Endothelial cell of umbilical vein (primary cell): ENCODE measurements around the gene LHX1.

Experiments used
- CTCF ChIP-seq, 2 donors: IDR thresholded peaks; 1 replicate in 1 of 2; 2 replicates in 1 of 2; pipeline ENCODE4 v1.5.1; 2011; ENCODE audit warnings: low read length in 2 of 2, mild to moderate bottlenecking in 2 of 2, moderate library complexity in 2 of 2, control low read depth in 1 of 2, inconsistent platforms in 1 of 2, low read depth in 1 of 2; ENCODE audit not compliant: insufficient read depth in 1 of 2; ENCODE audit errors: extremely low read depth in 1 of 2
- EZH2 ChIP-seq: IDR thresholded peaks from 2 replicates; pipeline ENCODE4 v1.6.1; 2012; ENCODE audit warnings: borderline replicate concordance, low read depth, mild to moderate bottlenecking, moderate library complexity, low read length, inconsistent platforms; ENCODE audit not compliant: severe bottlenecking
- MYC ChIP-seq: IDR thresholded peaks from one replicate; pipeline ENCODE4 v1.6.1; 2011; ENCODE audit warnings: mild to moderate bottlenecking, low read depth, low read length

- TF ChIP-seq CTCF (IDR thresholded peaks at IDR 0.05; ENCODE audit: extremely low read depth in 1 of 2, insufficient read depth in 1 of 2, low read depth in 1 of 2, low read length in 2 of 2): no peak
- TF ChIP-seq EZH2: peak; percentile 92
- no peak for TF ChIP-seq MYC
These were observed 5.4 kb upstream of the LHX1 start for GRCh38 chr17:36931697-36932382.
